Liver (tissue), 9 donors: ENCODE results near the gene KIF14. TPM values are rescaled to one million over a fixed set of nuclear protein-coding genes. Genes with fewer than 3 reads are reported as not detected.

Experiments
- DNase-seq: peaks from one replicate; pipeline ENCODE4 v3.0.0-alpha.2; 2017; ENCODE audit warnings: low spot score
- H3K27ac ChIP-seq, 2 donors: one replicate each; pipeline ENCODE4 v1.7.0; 2013; ENCODE audit warnings: inconsistent platforms in 2 of 2, low read length in 2 of 2, control low read depth in 1 of 2, low read depth in 1 of 2, mild to moderate bottlenecking in 1 of 2
- H3K27me3 ChIP-seq, 4 donors: one replicate each; pipeline versions ENCODE4 v1.6.1 to v1.7.0; 2013; ENCODE audit warnings: low read length in 3 of 4, inconsistent platforms in 1 of 4, mild to moderate bottlenecking in 1 of 4, moderate library complexity in 1 of 4; ENCODE audit not compliant: control insufficient read depth in 4 of 4, insufficient read depth in 4 of 4
- H3K36me3 ChIP-seq, 4 donors: one replicate each; pipeline versions ENCODE4 v1.6.1 to v1.7.0; 2013; ENCODE audit warnings: low read length in 3 of 4, mild to moderate bottlenecking in 3 of 4, low read depth in 1 of 4, moderate library complexity in 1 of 4; ENCODE audit not compliant: control insufficient read depth in 4 of 4, insufficient read depth in 3 of 4
- H3K4me1 ChIP-seq, 4 donors: one replicate each; pipeline versions ENCODE4 v1.6.1 to v1.7.0; 2013; ENCODE audit warnings: low read length in 3 of 4, mild to moderate bottlenecking in 3 of 4, moderate library complexity in 1 of 4; ENCODE audit not compliant: control insufficient read depth in 4 of 4, insufficient read depth in 4 of 4
- H3K4me3 ChIP-seq, 3 donors: one replicate each; pipeline versions ENCODE4 v1.6.1 to v1.7.0; 2013; ENCODE audit warnings: low read length in 3 of 3, control low read depth in 1 of 3, low read depth in 1 of 3, mild to moderate bottlenecking in 1 of 3
- H3K9ac ChIP-seq, 2 donors: one replicate each; pipeline ENCODE4 v1.7.0; 2013; ENCODE audit warnings: low read length in 2 of 2, mild to moderate bottlenecking in 2 of 2, moderate library complexity in 2 of 2, control low read depth in 1 of 2, low read depth in 1 of 2
- H3K9me3 ChIP-seq, 4 donors: one replicate each; pipeline versions ENCODE4 v1.6.1 to v1.7.0; 2013; ENCODE audit warnings: low read length in 3 of 4; ENCODE audit not compliant: control insufficient read depth in 4 of 4
- ATF3 ChIP-seq: IDR thresholded peaks from 2 replicates; pipeline ENCODE4 v1.6.1; 2016; ENCODE audit warnings: antibody characterized with exemption
- CTCF ChIP-seq: fragments of 150-350 bp; IDR thresholded peaks from 2 replicates; pipeline ENCODE4 v1.5.1; 2017; ENCODE audit warnings: improper control_type of control experiment, low read depth, low read length; ENCODE audit not compliant: missing input control
- EGR1 ChIP-seq, 2 donors: IDR thresholded peaks; 2 replicates each; pipeline ENCODE4 v1.6.1; 2016 to 2018; ENCODE audit warnings: antibody characterized with exemption in 2 of 2, low read depth in 2 of 2
- FOXA1 ChIP-seq: IDR thresholded peaks from 2 replicates; pipeline ENCODE4 v1.6.1; 2016; ENCODE audit warnings: antibody characterized with exemption
- FOXA2 ChIP-seq: IDR thresholded peaks from 2 replicates; pipeline ENCODE4 v1.6.1; 2016; ENCODE audit warnings: antibody characterized with exemption
- GABPA ChIP-seq, 2 donors: IDR thresholded peaks in 1 of 2; conservative IDR thresholded peaks in 1 of 2; 2 replicates each; pipeline ENCODE4 v1.6.1; 2016; ENCODE audit warnings: antibody characterized with exemption in 2 of 2, mild to moderate bottlenecking in 1 of 2, moderate library complexity in 1 of 2
- HNF4A ChIP-seq, 2 donors: conservative IDR thresholded peaks; 2 replicates each; pipeline ENCODE4 v1.6.1; 2016; ENCODE audit warnings: antibody characterized with exemption in 2 of 2, mild to moderate bottlenecking in 2 of 2
- HNF4G ChIP-seq: IDR thresholded peaks from 2 replicates; pipeline ENCODE4 v1.6.1; 2016; ENCODE audit warnings: antibody characterized with exemption
- JUND ChIP-seq, 2 donors: IDR thresholded peaks; 2 replicates each; pipeline ENCODE4 v1.6.1; 2016; ENCODE audit warnings: antibody characterized with exemption in 2 of 2
- MAX ChIP-seq: IDR thresholded peaks from 2 replicates; pipeline ENCODE4 v1.6.1; 2016; ENCODE audit warnings: antibody characterized with exemption
- NR2F2 ChIP-seq: IDR thresholded peaks from 2 replicates; pipeline ENCODE4 v1.6.1; 2016; ENCODE audit warnings: antibody characterized with exemption
- RAD21 ChIP-seq, 2 donors: IDR thresholded peaks; 2 replicates each; pipeline ENCODE4 v1.6.1; 2016; ENCODE audit warnings: antibody characterized with exemption in 2 of 2, mild to moderate bottlenecking in 2 of 2
- REST ChIP-seq: IDR thresholded peaks from 2 replicates; pipeline ENCODE4 v1.6.1; 2016; ENCODE audit warnings: antibody characterized with exemption, mild to moderate bottlenecking
- RXRA ChIP-seq, 2 donors: IDR thresholded peaks; 2 replicates each; pipeline ENCODE4 v1.6.1; 2017 to 2018; ENCODE audit warnings: antibody characterized with exemption in 2 of 2, mild to moderate bottlenecking in 1 of 2
- SP1 ChIP-seq: IDR thresholded peaks from 2 replicates; pipeline ENCODE4 v1.6.1; 2018; ENCODE audit warnings: antibody characterized with exemption, mild to moderate bottlenecking
- TAF1 ChIP-seq: conservative IDR thresholded peaks from 2 replicates; pipeline ENCODE4 v1.6.1; 2016; ENCODE audit warnings: antibody characterized with exemption, mild to moderate bottlenecking
- YY1 ChIP-seq: IDR thresholded peaks from 2 replicates; pipeline ENCODE4 v1.6.1; 2016; ENCODE audit warnings: antibody characterized with exemption, mild to moderate bottlenecking
- ZBTB33 ChIP-seq: IDR thresholded peaks from 2 replicates; pipeline ENCODE4 v1.6.1; 2016; ENCODE audit warnings: antibody characterized with exemption
- WGBS: extraction: QIAGEN DNeasy Blood & Tissue Kit; methylation state at CpG from one replicate; pipeline ENCODE4 v1.1.7; 2013; 5-methylcytosine and 5-hydroxymethylcytosine counted together
- polyA plus RNA-seq, 2 donors: library from polyadenylated mRNA; stranded (reverse) in 1 of 2; unstranded in 1 of 2; fragments of 200-250 nt in 1 of 2; fragments of >200 nt in 1 of 2; fragmentation: Nextera tagmentation in 1 of 2; extraction: Ambion mirVana in 1 of 2; gene quantifications; one replicate each; pipeline versions ENCODE4 v1.2.1 to v1.2.3, GENCODE V29; 2013 to 2015
- total RNA-seq, 2 donors: library from RNA; depleted of rRNA; stranded (reverse); fragments of >200 nt; gene quantifications; one replicate each; pipeline ENCODE4 v1.2.3, GENCODE V29; 2014
- donor health status: healthy.
- donor health status: healthy.
- donor health status: healthy.
- donor health status: healthy.
- donor health status: healthy.

Gene KIF14
- total and polyA plus RNA-seq, 4 donors: 0.13 to 8.8 (median 0.22) TPM

- no peak overlapping the region for H3K4me3 ChIP-seq
- DNase-seq: no peak
- no peak overlapping the region for H3K27ac ChIP-seq
- H3K9me3 ChIP-seq: no peaks in the 10 kb centered on the region
- WGBS: 47% methylated on average over 2 of the region's 2 CpGs
- H3K4me1 ChIP-seq: no peaks in the 10 kb centered on the region
- no peak overlapping the region for H3K9ac ChIP-seq
- TF ChIP-seq FOXA2 (no peak), MAX (no peak), RAD21 (IDR thresholded peaks at IDR 0.05) (no peak), EGR1 (IDR thresholded peaks at IDR 0.05; ENCODE audit: low read depth in 2 of 2) (no peak), REST (no peak), TAF1 (no peak), ZBTB33 (no peak), HNF4G (no peak), YY1 (no peak), JUND (IDR thresholded peaks at IDR 0.05) (no peak), NR2F2 (no peak), GABPA (IDR thresholded peaks at IDR 0.05 in 1 of 2, conservative IDR thresholded peaks at IDR 0.05 in 1 of 2) (no peak), HNF4A (conservative IDR thresholded peaks at IDR 0.05) (no peak), SP1 (no peak), CTCF (no peak), ATF3 (no peak), RXRA (IDR thresholded peaks at IDR 0.05) (no peak), FOXA1 (no peak)
- no peaks in the 10 kb centered on the region for H3K36me3 ChIP-seq
- H3K27me3 ChIP-seq: no peaks in the 10 kb centered on the region
Measured at GRCh38 chr1:200634261-200635122, 13.9 kb upstream of the KIF14 start.
